Caco-2 (cell line): ENCODE results near the gene LPGAT1. TPM values are rescaled to one million over a fixed set of nuclear protein-coding genes. Genes with fewer than 3 reads are reported as not detected.
A peak's percentile ranks its signal among the peaks of the same experiment; 100 is the strongest.

Experiments used
- BruUV-seq: library from RNA; stranded (reverse); fragments of 400-500 nt; replicated peaks from 2 replicates; lab custom pipeline; 2021; lab: Mats Ljungman, UMichigan
- CTCF ChIA-PET: fragments of 300-600 bp; sonication (Branson Sonifier 250); formaldehyde crosslinking; loops from one replicate; lab custom pipeline; 2022; ENCODE audit warnings: antibody characterized with exemption; lab: Charles Lee
- POLR2A ChIA-PET: fragments of 300-600 bp; sonication (Branson Sonifier 250); formaldehyde crosslinking; loops from one replicate; lab custom pipeline; 2022; ENCODE audit warnings: antibody characterized with exemption; lab: Charles Lee
- DNase-seq, 2 experiments: peaks; one replicate each; pipeline versions ENCODE4 v3.0.0 to v3.0.0-alpha.2; 2020 to 2022
- H3K27me3 ChIP-seq: replicated peaks from 2 replicates; pipeline ENCODE4 v1.6.0; 2011; ENCODE audit warnings: low read length; ENCODE audit not compliant: control insufficient read depth, insufficient read depth
- H3K36me3 ChIP-seq: 2 replicates; pipeline ENCODE4 v1.5.1; 2011; ENCODE audit warnings: low read length; ENCODE audit not compliant: control insufficient read depth, insufficient read depth
- H3K4me1 ChIP-seq: fragments of 250-450 bp; sonication (Bioruptor Pico); 2 replicates; pipeline ENCODE4 v1.5.1; 2020; ENCODE audit warnings: mild to moderate bottlenecking
- H3K4me3 ChIP-seq: 2 replicates; pipeline ENCODE4 v1.5.1; 2011; ENCODE audit warnings: low read depth, mild to moderate bottlenecking, control low read depth, low read length
- H3K9me3 ChIP-seq: fragments of 250-450 bp; sonication (Bioruptor Pico); 2 replicates; pipeline ENCODE4 v1.5.1; 2020; ENCODE audit warnings: mild to moderate bottlenecking, moderate library complexity
- H3K27ac Mint-ChIP-seq: one replicate; pipeline ENCODE4 v1.8.0; 2022; ENCODE audit warnings: mixed read lengths; ENCODE audit not compliant: unreplicated experiment
- H3K27me3 Mint-ChIP-seq: one replicate; pipeline ENCODE4 v1.8.0; 2022; ENCODE audit warnings: mixed read lengths; ENCODE audit not compliant: insufficient read depth, unreplicated experiment
- H3K36me3 Mint-ChIP-seq: one replicate; pipeline ENCODE4 v1.8.0; 2022; ENCODE audit warnings: mild to moderate bottlenecking, mixed read lengths; ENCODE audit not compliant: insufficient read depth, unreplicated experiment
- H3K4me1 Mint-ChIP-seq: one replicate; pipeline ENCODE4 v1.8.0; 2022; ENCODE audit warnings: low read depth, mixed read lengths; ENCODE audit not compliant: unreplicated experiment
- H3K4me3 Mint-ChIP-seq: one replicate; pipeline ENCODE4 v1.8.0; 2022; ENCODE audit warnings: mild to moderate bottlenecking, moderate library complexity, mixed read lengths; ENCODE audit not compliant: unreplicated experiment
- H3K9me3 Mint-ChIP-seq: one replicate; pipeline ENCODE4 v1.8.0; 2022; ENCODE audit warnings: mixed read lengths; ENCODE audit not compliant: unreplicated experiment
- CTCF ChIP-seq, 2 experiments: fragments of 200-600 bp in 1 of 2; IDR thresholded peaks; 1 replicate in 1 of 2; 2 replicates in 1 of 2; pipeline versions ENCODE4 v1.5.1 to v1.8.0; 2011 to 2022; ENCODE audit warnings: antibody characterized with exemption in 1 of 2, control low read depth in 1 of 2, inconsistent platforms in 1 of 2, low read depth in 1 of 2, low read length in 1 of 2, mild to moderate bottlenecking in 1 of 2, moderate library complexity in 1 of 2; ENCODE audit not compliant: insufficient read depth in 1 of 2, severe bottlenecking in 1 of 2, unreplicated experiment in 1 of 2
- intact Hi-C: fragments of 100-400 bp; cut with micrococcal nuclease; formaldehyde crosslinking; loops from one replicate; pipeline ENCODE4 v1.10.0; 2022; ENCODE audit not compliant: unreplicated experiment
- total RNA-seq: library from RNA; stranded (reverse); gene quantifications from 2 replicates; pipeline ENCODE4 v1.2.3, GENCODE V29; 2022

The LPGAT1 gene
- total RNA-seq, 1 experiment from 2014 or later = 25.6 TPM

GRCh38 chr1:211750599-211750998 is 80.0 kb downstream of the LPGAT1 start:
- H3K9me3 Mint-ChIP-seq = no peaks in the 10 kb centered on the region
- BruUV-seq = no TSS peak
- ChIA-PET CTCF (interaction anchor here (0.7 to 1.5 kb wide), 4 partner anchors 18 to 79 kb away, joined by 3 read pairs; no protein-coding TSS in a partner anchor), POLR2A (no interaction called here)
- H3K4me3 Mint-ChIP-seq = no peak overlapping the region
- intact Hi-C loops = loop anchor here (5.0 kb wide), 1 partner anchor 77 kb away; no protein-coding TSS in a partner anchor
- Histone ChIP-seq H3K9me3 (no peaks in the 10 kb centered on the region), H3K36me3 (no peaks in the 10 kb centered on the region), H3K4me3 (no peak overlapping the region), H3K27me3 (no peaks in the 10 kb centered on the region), H3K4me1 (peaks cover 55% of the 10 kb centered on the region)
- no peak for TF ChIP-seq CTCF (IDR thresholded peaks at IDR 0.05; ENCODE audit: insufficient read depth in 1 of 2, low read depth in 1 of 2, low read length in 1 of 2, severe bottlenecking in 1 of 2, unreplicated experiment in 1 of 2)
- no peak overlapping the region for H3K27ac Mint-ChIP-seq
- H3K36me3 Mint-ChIP-seq = peaks cover 9% of the 10 kb centered on the region
- H3K4me1 Mint-ChIP-seq = peaks cover 47% of the 10 kb centered on the region
- H3K27me3 Mint-ChIP-seq = no peaks in the 10 kb centered on the region
- peak in 1 of 2 experiments; percentile 39 for DNase-seq

GRCh38 chr1:211749251-211749650 is 81.3 kb downstream of the LPGAT1 start:
- BruUV-seq = no TSS peak
- intact Hi-C loops = no loop called here
- H3K9me3 Mint-ChIP-seq = no peaks in the 10 kb centered on the region
- DNase-seq = no peak
- Histone ChIP-seq H3K9me3 (no peaks in the 10 kb centered on the region), H3K36me3 (no peaks in the 10 kb centered on the region), H3K27me3 (no peaks in the 10 kb centered on the region), H3K4me1 (peaks cover 51% of the 10 kb centered on the region), H3K4me3 (no peak overlapping the region)
- no peaks in the 10 kb centered on the region for H3K27me3 Mint-ChIP-seq
- H3K4me3 Mint-ChIP-seq = no peak overlapping the region
- peaks cover 44% of the 10 kb centered on the region for H3K4me1 Mint-ChIP-seq
- POLR2A ChIA-PET = no interaction called here
- no peak for TF ChIP-seq CTCF (IDR thresholded peaks at IDR 0.05; ENCODE audit: insufficient read depth in 1 of 2, low read depth in 1 of 2, low read length in 1 of 2, severe bottlenecking in 1 of 2, unreplicated experiment in 1 of 2)
- peaks cover 9% of the 10 kb centered on the region for H3K36me3 Mint-ChIP-seq
- H3K27ac Mint-ChIP-seq = no peak overlapping the region
- CTCF ChIA-PET = no interaction called here

- POLR2A ChIA-PET = no interaction called here
- H3K4me1 Mint-ChIP-seq = peaks cover 39% of the 10 kb centered on the region
- H3K36me3 Mint-ChIP-seq = peaks cover 9% of the 10 kb centered on the region
- no peaks in the 10 kb centered on the region for H3K36me3 ChIP-seq
- TF ChIP-seq CTCF (IDR thresholded peaks at IDR 0.05; ENCODE audit: insufficient read depth in 1 of 2, low read depth in 1 of 2, low read length in 1 of 2, severe bottlenecking in 1 of 2, unreplicated experiment in 1 of 2) = no peak
- H3K4me3 Mint-ChIP-seq = no peak overlapping the region
- H3K27ac Mint-ChIP-seq = no peak overlapping the region
- CTCF ChIA-PET = no interaction called here
- H3K27me3 Mint-ChIP-seq = no peaks in the 10 kb centered on the region
- peaks cover 47% of the 10 kb centered on the region for H3K4me1 ChIP-seq
- intact Hi-C loops = no loop called here
- H3K9me3 Mint-ChIP-seq = no peaks in the 10 kb centered on the region
- no peak overlapping the region for H3K4me3 ChIP-seq
- DNase-seq = no peak
- no peaks in the 10 kb centered on the region for H3K27me3 ChIP-seq
- H3K9me3 ChIP-seq = no peaks in the 10 kb centered on the region
- no TSS peak for BruUV-seq
Observed at GRCh38 chr1:211748810-211749209, 81.8 kb downstream of the LPGAT1 start.
